ENCODE data around the gene FGFR4.

DNA sequence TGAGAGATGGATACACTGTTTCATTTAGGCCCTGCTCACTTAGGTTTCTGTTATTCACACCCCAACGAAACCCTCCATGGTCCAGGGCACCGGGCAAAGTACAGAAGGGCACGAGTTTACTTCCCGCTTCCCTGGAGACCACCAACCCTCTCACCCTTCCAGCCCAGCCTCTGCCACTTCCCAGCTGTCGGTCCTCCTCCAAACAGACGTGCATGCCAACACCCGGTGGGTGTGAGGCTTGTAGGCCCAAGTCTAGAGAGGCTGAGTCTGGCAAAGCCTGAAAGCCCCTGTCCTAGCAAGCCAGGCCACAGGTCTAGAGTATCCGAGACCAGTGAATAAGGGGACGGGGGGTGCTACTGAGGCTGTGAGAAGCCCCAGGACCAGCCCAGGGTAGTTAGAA is 7.1 kb upstream of the FGFR4 start:
- no peak for TF ChIP-seq YY1 (IDR thresholded peaks at IDR 0.05; ENCODE audit: insufficient read depth, insufficient read length)
- TF ChIP-seq ZNF274 (IDR thresholded peaks at IDR 0.05; ENCODE audit: low read depth, low read length), result no peak
- no peak for TF ChIP-seq SUZ12 (IDR thresholded peaks at IDR 0.05; ENCODE audit: extremely low read depth, insufficient read depth, insufficient read length)

Data from NT2/D1 (cell line).